SK-N-SH (cell line): Measurements from ENCODE around the gene GMPPA. TPM values are rescaled to one million over a fixed set of nuclear protein-coding genes. Genes with fewer than 3 reads are reported as not detected.

ENCODE experiments used
- CTCF ChIA-PET: fragments of 300-600, 350-600 bp; formaldehyde crosslinking; extraction: SDS; loops from one replicate; lab custom pipeline; 2021; lab: Yijun Ruan, JAX
- POLR2A ChIA-PET: fragments of 350-600 bp; sonication (Branson Sonifier 250); formaldehyde crosslinking; extraction: SDS; loops from one replicate; lab custom pipeline; 2020; ENCODE audit warnings: antibody characterized with exemption, inconsistent platforms; lab: Yijun Ruan, JAX
- DNase-seq: peaks from one replicate; pipeline ENCODE4 v3.0.0; 2012
- H2AFZ ChIP-seq: fragments of 200-600 bp; sonication (generic); 2 replicates; pipeline ENCODE4 v1.8.1; 2016; ENCODE audit warnings: antibody characterized with exemption, mild to moderate bottlenecking, low read depth
- H3F3A ChIP-seq: fragments of 200-600 bp; sonication (generic); replicated peaks from 2 replicates; pipeline ENCODE3; 2016; ENCODE audit warnings: antibody characterized with exemption, mild to moderate bottlenecking; ENCODE audit not compliant: insufficient read depth
- H3K27ac ChIP-seq, 2 experiments: fragments of 200-500 bp in 1 of 2; fragments of 200-600 bp in 1 of 2; sonication (Bioruptor generic) in 1 of 2; sonication (generic), shearing (Covaris generic) in 1 of 2; 2 replicates each; pipeline versions ENCODE4 v1.5.1 to v1.6.1; 2014 to 2016; ENCODE audit warnings: low read depth in 2 of 2, inconsistent platforms in 1 of 2, low read length in 1 of 2, mild to moderate bottlenecking in 1 of 2, mixed read lengths in 1 of 2
- H3K27me3 ChIP-seq: fragments of 200-600 bp; sonication (generic), shearing (Covaris generic); 2 replicates; pipeline ENCODE4 v1.6.1; 2016; ENCODE audit warnings: mixed run types; ENCODE audit not compliant: insufficient read depth
- H3K36me3 ChIP-seq, 2 experiments: fragments of 200-500 bp in 1 of 2; fragments of 200-600 bp in 1 of 2; sonication (Bioruptor generic) in 1 of 2; sonication (generic) in 1 of 2; replicated peaks in 1 of 2; 2 replicates each; pipeline versions ENCODE3 to v1.5.1; 2014 to 2016; ENCODE audit warnings: low read length in 1 of 2, mild to moderate bottlenecking in 1 of 2; ENCODE audit not compliant: insufficient read depth in 2 of 2, control insufficient read depth in 1 of 2
- H3K4me1 ChIP-seq, 2 experiments: fragments of 200-500 bp in 1 of 2; fragments of 200-600 bp in 1 of 2; sonication (Bioruptor generic) in 1 of 2; sonication (generic), shearing (Covaris generic) in 1 of 2; 2 replicates each; pipeline versions ENCODE4 v1.5.1 to v1.6.1; 2014 to 2016; ENCODE audit warnings: low read depth in 1 of 2, low read length in 1 of 2, mixed run types in 1 of 2; ENCODE audit not compliant: insufficient read depth in 2 of 2, control insufficient read depth in 1 of 2
- H3K4me2 ChIP-seq: fragments of 200-600 bp; sonication (generic), shearing (Covaris generic); 2 replicates; pipeline ENCODE4 v1.6.1; 2017; ENCODE audit warnings: mixed run types
- H3K4me3 ChIP-seq, 2 experiments: fragments of 200-500 bp in 1 of 2; fragments of 200-600 bp in 1 of 2; sonication (Bioruptor generic) in 1 of 2; sonication (generic), shearing (Covaris generic) in 1 of 2; 2 replicates each; pipeline versions ENCODE4 v1.5.1 to v1.8.1; 2014 to 2016; ENCODE audit warnings: low read depth in 2 of 2, inconsistent platforms in 1 of 2, low read length in 1 of 2, mild to moderate bottlenecking in 1 of 2, mixed read lengths in 1 of 2, moderate library complexity in 1 of 2
- H3K79me2 ChIP-seq: fragments of 200-600 bp; sonication (generic); 2 replicates; pipeline ENCODE4 v1.8.1; 2017; ENCODE audit warnings: mild to moderate bottlenecking; ENCODE audit not compliant: insufficient read depth
- H3K9ac ChIP-seq: fragments of 200-600 bp; sonication (generic); 2 replicates; pipeline ENCODE4 v1.6.1; 2017; ENCODE audit warnings: mixed run types
- H3K9me2 ChIP-seq: fragments of 200-600 bp; sonication (generic); 2 replicates; pipeline ENCODE4 v1.6.1; 2017; ENCODE audit warnings: mixed run types
- H3K9me3 ChIP-seq: fragments of 200-600 bp; sonication (generic); 2 replicates; pipeline ENCODE4 v1.6.1; 2017; ENCODE audit warnings: mixed run types, mild to moderate bottlenecking, moderate library complexity
- H4K20me1 ChIP-seq: fragments of 200-600 bp; sonication (generic); 2 replicates; pipeline ENCODE4 v1.6.1; 2017; ENCODE audit warnings: mild to moderate bottlenecking, mixed run types; ENCODE audit not compliant: insufficient read depth
- CHD2 ChIP-seq: fragments of 150-350 bp; IDR thresholded peaks from 2 replicates; pipeline ENCODE4 v1.6.1; 2018; ENCODE audit warnings: low read length; ENCODE audit not compliant: partially characterized antibody
- CTCF ChIP-seq: fragments of 200-600 bp; sonication (generic); IDR thresholded peaks from 2 replicates; pipeline ENCODE4 v1.6.1; 2017; ENCODE audit warnings: antibody characterized with exemption, mild to moderate bottlenecking, moderate library complexity
- ELF1 ChIP-seq: IDR thresholded peaks from 2 replicates; pipeline ENCODE4 v1.4.0; 2012
- EP300 ChIP-seq, 2 experiments: IDR thresholded peaks; 2 replicates each; pipeline versions ENCODE4 v1.4.0 to v1.6.1; 2012; ENCODE audit warnings: borderline replicate concordance in 1 of 2, low read depth in 1 of 2, low read length in 1 of 2
- FOSL2 ChIP-seq: IDR thresholded peaks from 2 replicates; pipeline ENCODE4 v1.4.0; 2012; ENCODE audit warnings: low read depth, mild to moderate bottlenecking, moderate library complexity, borderline replicate concordance
- FOXJ3 ChIP-seq: sonication (generic); formaldehyde crosslinking; IDR thresholded peaks from 2 replicates; pipeline ENCODE4 v1.5.1; 2020; ENCODE audit warnings: mild to moderate bottlenecking, missing genetic modification reagents
- FOXM1 ChIP-seq: IDR thresholded peaks from 2 replicates; pipeline ENCODE4 v1.4.0; 2012; ENCODE audit warnings: low read depth, mild to moderate bottlenecking
- GABPA ChIP-seq: IDR thresholded peaks from 2 replicates; pipeline ENCODE4 v1.4.0; 2012; ENCODE audit warnings: low read depth, mild to moderate bottlenecking
- MEF2A ChIP-seq: IDR thresholded peaks from 2 replicates; pipeline ENCODE4 v1.4.0; 2012; ENCODE audit warnings: low read depth, borderline replicate concordance
- MXI1 ChIP-seq: IDR thresholded peaks from 2 replicates; pipeline ENCODE4 v1.6.1; 2012; ENCODE audit warnings: mild to moderate bottlenecking, low read depth, low read length, improper control_type of control experiment
- PBX3 ChIP-seq: IDR thresholded peaks from 2 replicates; pipeline ENCODE4; 2012
- POLR2AphosphoS5 ChIP-seq: IDR thresholded peaks from 2 replicates; pipeline ENCODE4 v1.6.1; 2012; ENCODE audit warnings: low read depth, low read length
- RAD21 ChIP-seq: IDR thresholded peaks from 2 replicates; pipeline ENCODE4 v1.6.1; 2012; ENCODE audit warnings: mild to moderate bottlenecking, low read length
- RCOR1 ChIP-seq: fragments of 150-350 bp; IDR thresholded peaks from 2 replicates; pipeline ENCODE4 v1.6.1; 2017; ENCODE audit warnings: antibody characterized with exemption, low read length
- REST ChIP-seq: IDR thresholded peaks from 2 replicates; pipeline ENCODE4 v1.6.1; 2012; ENCODE audit warnings: mild to moderate bottlenecking, low read depth, low read length, moderate library complexity
- RFX5 ChIP-seq: IDR thresholded peaks from 2 replicates; pipeline ENCODE4 v1.6.1; 2012; ENCODE audit warnings: mild to moderate bottlenecking, improper control_type of control experiment, low read length
- SIN3A ChIP-seq: IDR thresholded peaks from 2 replicates; pipeline ENCODE4 v1.6.1; 2012; ENCODE audit warnings: low read depth, mild to moderate bottlenecking, low read length, moderate library complexity, borderline replicate concordance
- SMC3 ChIP-seq: IDR thresholded peaks from 2 replicates; pipeline ENCODE4 v1.6.1; 2012; ENCODE audit warnings: low read depth, low read length, improper control_type of control experiment
- TCF12 ChIP-seq: IDR thresholded peaks from 2 replicates; pipeline ENCODE4 v1.4.0; 2012
- TEAD4 ChIP-seq: IDR thresholded peaks from 2 replicates; pipeline ENCODE4 v1.4.0; 2012; ENCODE audit warnings: mild to moderate bottlenecking, borderline replicate concordance; ENCODE audit not compliant: insufficient read depth
- USF1 ChIP-seq: IDR thresholded peaks from 2 replicates; pipeline ENCODE4 v1.4.0; 2012; ENCODE audit warnings: low read depth, borderline replicate concordance
- USF2 ChIP-seq: fragments of 150-350 bp; IDR thresholded peaks from 2 replicates; pipeline ENCODE4 v1.6.1; 2017; ENCODE audit warnings: antibody characterized with exemption, low read length, low read depth, borderline replicate concordance
- WGBS: methylation state at CpG from one replicate; pipeline ENCODE4 v1.1.6; 2017; ENCODE audit warnings: low lambda C conversion rate; 5-methylcytosine and 5-hydroxymethylcytosine counted together
- polyA plus RNA-seq, 3 experiments: library from polyadenylated mRNA; depleted of rRNA; stranded (reverse); fragments of >200 nt; gene quantifications; 2 replicates each; pipeline ENCODE4 v1.2.3, GENCODE V29; 2012

The GMPPA gene
- polyA plus RNA-seq, 1 of the 3 experiments (the other 2 are of a cell fraction) = 61.3 TPM

- Histone ChIP-seq H4K20me1 (no peaks in the 10 kb centered on the region), H3K27me3 (no peaks in the 10 kb centered on the region), H3K4me3 (no peak overlapping the region), H3K36me3 (peaks cover 23 to 54% of the 10 kb centered on the region in 2 experiments), H2AFZ (no peak overlapping the region), H3K9me3 (no peaks in the 10 kb centered on the region), H3F3A (peaks cover 9% of the 10 kb centered on the region), H3K4me1 (peaks cover 17 to 27% of the 10 kb centered on the region in 2 experiments), H3K79me2 (peaks cover 10% of the 10 kb centered on the region; the same call in 1 of the 2 replicates), H3K4me2 (peak overlapping the region; percentile 78), H3K9ac (no peak overlapping the region), H3K9me2 (no peaks in the 10 kb centered on the region), H3K27ac (peak overlapping the region; percentile 29 to 92; a peak in 3 of 4 replicates)
- POLR2A ChIA-PET = interaction anchor here (0.6 to 2.3 kb wide), 12 partner anchors 15 to 70 kb away, joined by 3 to 15 read pairs (median 4); partner anchors contain the start of gene GMPPA
- peak; percentile 88 for DNase-seq
- CTCF ChIA-PET = interaction anchor here (0.6 to 10.9 kb wide), 29 partner anchors 10 to 301 kb away, joined by 3 to 159 read pairs (median 6); partner anchors contain the start of genes ASIC4, CHPF and SPEG
- WGBS = 65% methylated on average over 11 of the region's 14 CpGs
- TF ChIP-seq MXI1 (no peak), RAD21 (peak; percentile 77), TEAD4 (no peak), FOXJ3 (no peak), PBX3 (no peak), ELF1 (no peak), MEF2A (no peak), TCF12 (peak; percentile 51; the same call in 1 of the 2 replicates), RFX5 (no peak), REST (no peak), USF1 (no peak), CTCF (peak; percentile 87), POLR2AphosphoS5 (no peak), SMC3 (peak; percentile 82), RCOR1 (no peak), SIN3A (no peak), EP300 (IDR thresholded peaks at IDR 0.05; ENCODE audit: borderline replicate concordance in 1 of 2, low read depth in 1 of 2, low read length in 1 of 2) (no peak), CHD2 (no peak), FOSL2 (no peak), GABPA (no peak), FOXM1 (no peak), USF2 (no peak)
These were observed 39.0 kb upstream of the GMPPA start for GRCh38 chr2:219459460-219460311.
